GM13977 (cell line): ENCODE results near the gene LMBRD2.

Experiments
- DNase-seq: peaks from one replicate; pipeline ENCODE4 v3.0.0; 2012; ENCODE audit warnings: low spot score
- CTCF ChIP-seq: IDR thresholded peaks from 2 replicates; pipeline ENCODE4 v1.5.1; 2012; ENCODE audit warnings: mild to moderate bottlenecking, control low read depth; ENCODE audit not compliant: insufficient read depth; ENCODE audit errors: extremely low read depth, missing control alignments
- in situ Hi-C: fragments of 300-500 bp; cut with MboI; formaldehyde crosslinking; loops from one replicate; pipeline ENCODE4 v1.12.0; 2022; ENCODE audit warnings: low sequenced_read_pairs, low pct_unique_long_range_greater_than_20kb, mixed read lengths, inconsistent platforms; ENCODE audit not compliant: unreplicated experiment

Gene LMBRD2

GRCh38 chr5:36181774-36182173, 30.1 kb upstream of the LMBRD2 start:
- no peak for TF ChIP-seq CTCF

GRCh38 chr5:36180556-36181350, 29.1 kb upstream of the LMBRD2 start:
- no peak for DNase-seq
- in situ Hi-C loops: no loop called here
- no peak for TF ChIP-seq CTCF

More at GRCh38 chr5:36181774-36182173, 30.1 kb upstream of the LMBRD2 start:
- no peak for DNase-seq
- in situ Hi-C loops: no loop called here

GRCh38 chr5:36179950-36180349, 28.3 kb upstream of the LMBRD2 start:
- DNase-seq: no peak
- in situ Hi-C loops: no loop called here
- TF ChIP-seq CTCF: no peak

DNA sequence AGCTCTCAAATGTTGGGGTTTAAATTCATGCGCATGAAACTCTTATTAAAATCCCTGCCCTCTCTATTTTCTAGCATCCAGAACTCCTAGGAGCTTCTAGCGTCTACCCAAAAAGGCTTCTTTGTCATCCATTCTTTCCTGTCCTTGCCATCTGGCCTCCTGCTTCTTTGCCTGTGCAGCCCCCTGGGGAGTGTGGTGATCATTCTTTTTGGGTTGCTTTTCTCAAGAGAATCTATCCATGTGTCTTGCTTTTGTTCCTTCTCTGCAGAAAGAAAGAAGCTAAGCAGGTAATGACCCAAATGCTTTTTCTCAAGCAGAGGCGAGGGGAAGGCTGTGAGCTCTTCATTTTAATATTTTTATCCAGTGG, 26.8 kb upstream of the LMBRD2 start:
- TF ChIP-seq CTCF: no peak
- in situ Hi-C loops: no loop called here
- no peak for DNase-seq

DNA sequence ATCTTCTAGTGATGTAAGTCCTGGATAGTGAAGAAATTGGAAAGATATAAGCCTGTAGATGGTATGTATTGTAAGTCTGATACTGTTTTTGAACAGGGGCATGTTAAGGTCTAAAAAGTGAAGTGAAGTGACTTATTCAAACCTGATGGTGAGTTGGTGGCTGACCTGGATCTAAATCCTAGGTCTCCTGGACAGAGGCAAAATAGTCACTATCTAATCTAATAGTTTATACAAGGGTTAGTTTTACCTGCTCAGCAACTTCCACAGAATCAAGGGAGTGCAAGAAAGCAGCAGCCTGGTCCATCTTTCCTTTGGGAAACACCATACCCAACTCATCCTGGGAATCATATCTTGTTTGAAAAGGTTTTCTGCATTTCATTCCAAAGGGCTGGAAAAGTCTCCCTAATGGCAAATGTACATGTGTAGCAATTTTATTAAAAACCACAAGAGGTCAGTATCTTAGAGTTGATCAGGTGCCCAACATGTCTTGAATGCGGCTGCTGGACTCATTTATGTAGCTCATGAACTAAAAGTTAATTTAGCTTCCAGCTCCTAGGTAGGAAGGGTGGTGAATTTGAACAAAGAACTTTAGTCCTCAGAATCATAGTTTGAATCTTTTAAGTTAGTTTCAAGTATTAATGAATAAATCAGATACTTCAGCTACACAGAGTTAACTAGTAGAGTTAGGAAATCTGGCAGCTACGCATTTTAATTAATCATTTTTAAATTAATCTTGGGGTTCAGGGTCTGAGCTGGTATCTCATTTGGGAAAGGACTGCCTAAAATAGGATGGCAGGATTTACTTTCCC, 26.2 kb upstream of the LMBRD2 start:
- in situ Hi-C loops: no loop called here
- peak; percentile 39 for TF ChIP-seq CTCF
- no peak for DNase-seq

GRCh38 chr5:36177154-36177553, 25.5 kb upstream of the LMBRD2 start:
- no peak for TF ChIP-seq CTCF
- in situ Hi-C loops: no loop called here
- peak; percentile 43 for DNase-seq
